Peyer's patch (tissue), 4 donors: Measurements from ENCODE around the gene DMGDH. TPM values are rescaled to one million over a fixed set of nuclear protein-coding genes. Genes with fewer than 3 reads are reported as not detected.

ENCODE experiments used
- DNase-seq, 3 donors: peaks; one replicate each; pipeline ENCODE4 v3.0.0-alpha.2; 2017 to 2019
- H3K27ac ChIP-seq, 4 donors: fragments of 200-600 bp; sonication (generic); one replicate each; pipeline ENCODE4 v1.5.1; 2016 to 2019
- H3K27me3 ChIP-seq, 2 donors: fragments of 200-600 bp; sonication (generic); one replicate each; pipeline ENCODE4 v1.5.1; 2019
- H3K36me3 ChIP-seq, 3 donors: fragments of 200-600 bp; sonication (generic); one replicate each; pipeline ENCODE4 v1.5.1; 2016 to 2019
- H3K4me1 ChIP-seq, 4 donors: fragments of 200-600 bp; sonication (generic); one replicate each; pipeline ENCODE4 v1.5.1; 2016 to 2019
- H3K4me3 ChIP-seq, 4 donors: fragments of 200-600 bp; sonication (generic); 1 replicate in 3 of 4; 2 replicates in 1 of 4; pipeline ENCODE4 v1.5.1; 2016 to 2019; ENCODE audit warnings: mild to moderate bottlenecking in 1 of 4
- H3K9me3 ChIP-seq, 4 donors: fragments of 200-600 bp; sonication (generic); one replicate each; pipeline ENCODE4 v1.5.1; 2016 to 2019; ENCODE audit warnings: mild to moderate bottlenecking in 1 of 4
- CTCF ChIP-seq, 6 experiments: fragments of 450-650 bp in 4 of 6; fragments of 200-600 bp in 2 of 6; sonication (generic) in 1 of 6; IDR thresholded peaks; one replicate each; pipeline ENCODE4 v1.5.1; 2017 to 2019; ENCODE audit warnings: antibody characterized with exemption in 6 of 6, mild to moderate bottlenecking in 3 of 6, moderate library complexity in 1 of 6
- POLR2A ChIP-seq, 2 donors: fragments of 450-650 bp; IDR thresholded peaks; one replicate each; pipeline ENCODE4 v1.5.1; 2017; ENCODE audit warnings: antibody characterized with exemption in 2 of 2, mild to moderate bottlenecking in 2 of 2, moderate library complexity in 2 of 2
- total RNA-seq, 4 donors: library from RNA; depleted of rRNA; stranded (reverse); fragments of >200 nt; gene quantifications; one replicate each; pipeline ENCODE4 v1.1.0, GENCODE V29; 2016

The DMGDH gene
- total RNA-seq, 4 donors from 2014 or later = 0.94 to 1.9 TPM; not detected in 2

DNA sequence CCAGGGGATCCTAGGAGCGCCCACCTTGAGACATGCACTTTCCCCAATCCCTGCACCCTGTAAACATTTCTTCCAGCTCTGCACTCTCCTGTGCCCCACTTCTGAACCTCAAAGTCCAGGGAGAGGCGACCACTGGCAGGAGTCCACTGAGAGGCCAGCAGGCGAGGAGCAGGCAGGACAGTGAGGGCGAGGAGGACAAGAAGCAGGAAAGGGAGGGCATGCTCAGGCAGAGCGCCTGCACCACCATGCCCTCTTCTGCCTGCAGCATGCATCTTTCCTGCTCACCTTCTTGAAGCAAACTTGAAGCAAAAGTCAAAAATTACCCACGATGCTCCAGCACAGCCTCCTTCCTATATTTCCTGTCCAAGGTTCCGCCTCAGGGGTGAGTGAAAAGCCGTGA lies 94.4 kb downstream of the DMGDH start:
- Histone ChIP-seq H3K9me3 (no peaks in the 10 kb centered on the region), H3K4me3 (no peak overlapping the region), H3K36me3 (no peaks in the 10 kb centered on the region), H3K4me1 (peaks cover 0 to 29% (median 0%) of the 10 kb centered on the region in 4 donors), H3K27ac (no peak overlapping the region), H3K27me3 (no peaks in the 10 kb centered on the region)
- no peak for TF ChIP-seq CTCF (IDR thresholded peaks at IDR 0.05)
- no peak for TF ChIP-seq POLR2A (IDR thresholded peaks at IDR 0.05)
- no peak for DNase-seq

DNA sequence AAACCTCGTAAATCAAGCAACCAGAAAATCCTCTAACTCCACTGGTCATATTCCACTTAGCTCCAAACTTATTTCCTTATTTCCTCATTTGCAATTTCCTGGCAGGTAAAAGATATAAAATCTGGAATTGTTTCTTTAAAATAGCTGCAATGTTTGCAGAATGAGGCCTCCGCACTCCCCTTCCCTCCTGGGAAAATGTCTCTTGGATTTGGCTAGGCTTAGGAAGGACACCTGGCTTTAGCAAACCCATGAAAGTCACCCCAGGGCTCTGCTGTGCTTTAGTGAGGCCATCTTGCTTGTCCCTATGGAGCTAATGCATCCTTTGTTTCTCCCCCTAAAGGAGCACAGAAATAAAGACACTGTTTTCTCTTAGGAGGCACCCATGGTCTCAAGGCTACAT lies 94.9 kb downstream of the DMGDH start:
- H3K9me3 ChIP-seq = no peaks in the 10 kb centered on the region
- no peak for DNase-seq
- no peak overlapping the region for H3K4me3 ChIP-seq
- H3K27ac ChIP-seq = no peak overlapping the region
- TF ChIP-seq CTCF (IDR thresholded peaks at IDR 0.05) = no peak
- TF ChIP-seq POLR2A (IDR thresholded peaks at IDR 0.05) = no peak
- peaks cover 0 to 29% (median 0%) of the 10 kb centered on the region in 4 donors for H3K4me1 ChIP-seq
- H3K36me3 ChIP-seq = no peaks in the 10 kb centered on the region
- H3K27me3 ChIP-seq = no peaks in the 10 kb centered on the region

DNA sequence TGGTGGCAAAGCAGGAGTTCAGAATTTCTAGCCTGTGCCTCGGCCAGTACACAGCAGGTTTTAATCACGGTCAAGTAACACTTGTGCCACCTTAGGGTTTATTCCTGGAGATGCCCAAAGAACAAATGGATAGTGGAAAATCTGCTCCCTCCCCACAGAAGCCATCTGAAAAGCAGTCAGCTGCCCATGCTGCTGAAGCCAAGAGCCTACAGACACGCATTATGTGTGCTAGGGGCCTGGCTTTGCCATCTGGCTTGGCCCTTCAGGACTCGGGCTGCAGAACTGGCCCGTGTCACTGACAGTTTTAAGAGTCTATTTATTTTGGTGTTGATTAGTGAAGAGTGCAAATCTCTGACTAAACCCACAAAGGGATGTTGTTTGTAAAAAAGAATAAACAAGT lies 95.5 kb downstream of the DMGDH start:
- Histone ChIP-seq H3K9me3 (no peaks in the 10 kb centered on the region), H3K4me3 (no peak overlapping the region), H3K36me3 (no peaks in the 10 kb centered on the region), H3K27me3 (no peaks in the 10 kb centered on the region), H3K4me1 (peaks cover 0 to 29% (median 0%) of the 10 kb centered on the region in 4 donors), H3K27ac (no peak overlapping the region)
- DNase-seq = no peak
- TF ChIP-seq CTCF (IDR thresholded peaks at IDR 0.05) = no peak
- TF ChIP-seq POLR2A (IDR thresholded peaks at IDR 0.05) = no peak

DNA sequence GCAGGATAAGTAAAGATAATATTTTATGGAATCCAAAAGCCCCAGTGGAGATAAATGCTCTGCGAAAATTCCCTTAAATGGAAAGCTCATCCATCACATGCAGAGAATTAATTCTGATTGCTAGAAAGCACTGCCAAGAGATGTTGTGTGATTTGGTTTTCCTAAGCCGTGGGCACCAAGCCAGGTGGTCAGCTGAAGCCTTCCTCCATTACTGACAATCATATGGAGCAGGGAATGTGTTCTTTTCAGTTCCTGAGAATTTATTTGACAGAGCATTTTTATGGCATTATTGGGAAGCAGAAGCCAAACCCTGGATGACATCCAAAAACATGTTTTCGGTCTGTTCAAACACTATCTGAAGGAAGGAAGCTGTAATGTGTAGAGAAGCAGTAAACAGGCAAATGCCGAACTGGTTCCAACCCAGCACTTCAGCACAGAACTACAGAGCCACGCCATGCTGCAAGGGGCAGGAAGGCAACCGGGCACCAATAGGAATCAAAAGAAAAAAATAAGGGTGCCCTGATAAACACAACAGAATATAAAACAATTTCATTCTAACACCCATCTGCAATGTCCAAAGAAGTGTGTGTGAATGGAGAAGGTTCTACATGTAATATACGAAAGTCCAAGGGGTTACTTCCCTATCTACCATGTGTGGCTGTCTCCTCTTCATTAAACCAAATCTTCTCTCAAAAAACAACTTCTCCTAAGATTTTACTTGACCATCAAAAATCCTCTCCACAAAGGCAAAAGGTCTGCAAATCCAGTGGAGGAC lies 96.6 kb downstream of the DMGDH start:
- Histone ChIP-seq H3K27me3 (no peaks in the 10 kb centered on the region), H3K9me3 (no peaks in the 10 kb centered on the region), H3K36me3 (no peaks in the 10 kb centered on the region), H3K27ac (peak overlapping the region in 1 of 4 donors; percentile 19), H3K4me3 (no peak overlapping the region), H3K4me1 (peaks cover 0 to 35% (median 0%) of the 10 kb centered on the region in 4 donors)
- TF ChIP-seq CTCF (IDR thresholded peaks at IDR 0.05) (no peak), POLR2A (IDR thresholded peaks at IDR 0.05) (no peak)
- no peak for DNase-seq

DNA sequence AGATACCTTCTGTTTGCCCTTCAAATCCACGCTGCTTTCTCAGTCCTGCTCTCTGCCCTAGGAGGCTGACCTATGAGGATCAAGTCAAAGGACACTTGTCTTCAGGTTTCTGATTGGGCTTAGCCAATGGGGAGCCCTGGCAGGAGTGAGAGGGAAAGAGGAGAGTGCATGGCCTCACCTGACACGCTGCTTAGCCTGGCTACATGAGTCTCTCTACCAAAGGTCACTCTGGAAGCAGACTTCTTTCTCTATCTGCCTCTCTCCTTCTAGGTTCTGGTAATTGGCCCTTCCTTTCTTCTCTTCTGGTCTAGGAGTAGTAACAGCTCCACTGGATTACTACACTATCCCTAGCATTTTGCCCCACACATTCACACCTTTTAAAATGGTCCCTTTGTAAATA lies 97.5 kb downstream of the DMGDH start:
- no peak for TF ChIP-seq POLR2A (IDR thresholded peaks at IDR 0.05)
- no peak for TF ChIP-seq CTCF (IDR thresholded peaks at IDR 0.05)
- peak overlapping the region in 1 of 4 donors; percentile 19 for H3K27ac ChIP-seq

More for the DNA sequence above, 97.5 kb downstream of the DMGDH start:
- no peaks in the 10 kb centered on the region for H3K9me3 ChIP-seq
- peaks cover 0 to 35% (median 0%) of the 10 kb centered on the region in 4 donors for H3K4me1 ChIP-seq
- H3K36me3 ChIP-seq = no peaks in the 10 kb centered on the region
- H3K27me3 ChIP-seq = no peaks in the 10 kb centered on the region
- DNase-seq = no peak
- no peak overlapping the region for H3K4me3 ChIP-seq
